Right lobe of liver (tissue), 4 donors: ENCODE results near the gene CCDC122.

Experiments
- CTCF ChIP-seq, 4 donors: fragments of 200-600 bp in 3 of 4; fragments of 450-650 bp in 1 of 4; IDR thresholded peaks; one replicate each; pipeline versions ENCODE4 v1.5.1 to v1.8.0; 2016 to 2022; ENCODE audit warnings: antibody characterized with exemption in 4 of 4, mild to moderate bottlenecking in 2 of 4
- POLR2A ChIP-seq: fragments of 450-650 bp; IDR thresholded peaks from one replicate; pipeline ENCODE4 v1.6.1; 2017; ENCODE audit warnings: antibody characterized with exemption, mild to moderate bottlenecking
- donor health status: DM: no; HTN: no; CAD: no.
- donor health status: DM: no; HTN: no; CAD: no.
- donor health status: DM: no; HTN: yes; CAD: no.

GRCh38 chr13:43884222-43884621 lies 4.7 kb upstream of the CCDC122 start:
- TF ChIP-seq CTCF (IDR thresholded peaks at IDR 0.05) = no peak
- TF ChIP-seq POLR2A = no peak
